Brain microvascular endothelial cell (primary cell): ENCODE data around the gene DPYD.

ENCODE experiments used
- DNase-seq: peaks from one replicate; pipeline ENCODE4 v3.0.0-alpha.2; 2020
- H3K27ac ChIP-seq: fragments of 250-450 bp; sonication (Bioruptor Pico); 2 replicates; pipeline ENCODE4 v1.5.1; 2020; ENCODE audit warnings: mild to moderate bottlenecking, moderate library complexity
- H3K27me3 ChIP-seq: fragments of 250-450 bp; sonication (Bioruptor Pico); replicated peaks from 2 replicates; pipeline ENCODE4 v1.5.1; 2020; ENCODE audit warnings: mild to moderate bottlenecking
- H3K36me3 ChIP-seq: fragments of 250-450 bp; sonication (Bioruptor Pico); replicated peaks from 2 replicates; pipeline ENCODE4 v1.5.1; 2020; ENCODE audit warnings: mild to moderate bottlenecking
- H3K4me3 ChIP-seq: 2 replicates; pipeline ENCODE4 v1.5.1; 2011; ENCODE audit warnings: low read depth, mild to moderate bottlenecking, control low read depth, low read length, moderate library complexity
- in situ Hi-C: cut with HindIII; loops from 2 replicates; pipeline ENCODE4 v1.10.0; 2017; ENCODE audit warnings: low sequenced_read_pairs, low pct_ligation_motif_present
- TF ChIP-seq, protein P1 (sequence below): IDR thresholded peaks from 2 replicates; pipeline ENCODE4 v1.5.1; 2011; ENCODE audit warnings: low read depth, mild to moderate bottlenecking, moderate library complexity, low read length, control low read depth, inconsistent platforms; ENCODE audit errors: missing control alignments

The DPYD gene

DNA sequence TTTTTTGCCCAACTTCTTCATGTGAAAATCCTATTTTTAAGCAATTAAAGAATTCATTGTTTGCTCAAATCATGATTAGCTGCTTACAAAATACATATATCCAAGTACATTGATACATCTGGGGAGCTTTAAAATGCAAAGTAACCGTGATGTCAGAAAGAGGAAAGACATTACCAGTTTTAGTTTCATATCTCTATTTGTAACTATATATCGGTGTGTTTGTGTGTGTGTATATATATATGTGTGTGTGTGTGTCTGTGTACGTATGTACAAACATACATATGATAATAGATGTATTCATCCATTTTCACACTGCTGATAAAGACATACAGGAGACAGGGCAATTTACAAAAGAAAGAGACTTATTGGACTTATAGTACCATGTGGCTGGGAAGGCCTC is 310.1 kb downstream of the DPYD start:
- TF ChIP-seq, protein P1, sequence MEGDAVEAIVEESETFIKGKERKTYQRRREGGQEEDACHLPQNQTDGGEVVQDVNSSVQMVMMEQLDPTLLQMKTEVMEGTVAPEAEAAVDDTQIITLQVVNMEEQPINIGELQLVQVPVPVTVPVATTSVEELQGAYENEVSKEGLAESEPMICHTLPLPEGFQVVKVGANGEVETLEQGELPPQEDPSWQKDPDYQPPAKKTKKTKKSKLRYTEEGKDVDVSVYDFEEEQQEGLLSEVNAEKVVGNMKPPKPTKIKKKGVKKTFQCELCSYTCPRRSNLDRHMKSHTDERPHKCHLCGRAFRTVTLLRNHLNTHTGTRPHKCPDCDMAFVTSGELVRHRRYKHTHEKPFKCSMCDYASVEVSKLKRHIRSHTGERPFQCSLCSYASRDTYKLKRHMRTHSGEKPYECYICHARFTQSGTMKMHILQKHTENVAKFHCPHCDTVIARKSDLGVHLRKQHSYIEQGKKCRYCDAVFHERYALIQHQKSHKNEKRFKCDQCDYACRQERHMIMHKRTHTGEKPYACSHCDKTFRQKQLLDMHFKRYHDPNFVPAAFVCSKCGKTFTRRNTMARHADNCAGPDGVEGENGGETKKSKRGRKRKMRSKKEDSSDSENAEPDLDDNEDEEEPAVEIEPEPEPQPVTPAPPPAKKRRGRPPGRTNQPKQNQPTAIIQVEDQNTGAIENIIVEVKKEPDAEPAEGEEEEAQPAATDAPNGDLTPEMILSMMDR, result no peak
- Histone ChIP-seq H3K36me3 (no peaks in the 10 kb centered on the region), H3K4me3 (no peak overlapping the region), H3K27me3 (no peaks in the 10 kb centered on the region), H3K27ac (no peak overlapping the region)
- no peak for DNase-seq
- in situ Hi-C loops, result no loop called here

DNA sequence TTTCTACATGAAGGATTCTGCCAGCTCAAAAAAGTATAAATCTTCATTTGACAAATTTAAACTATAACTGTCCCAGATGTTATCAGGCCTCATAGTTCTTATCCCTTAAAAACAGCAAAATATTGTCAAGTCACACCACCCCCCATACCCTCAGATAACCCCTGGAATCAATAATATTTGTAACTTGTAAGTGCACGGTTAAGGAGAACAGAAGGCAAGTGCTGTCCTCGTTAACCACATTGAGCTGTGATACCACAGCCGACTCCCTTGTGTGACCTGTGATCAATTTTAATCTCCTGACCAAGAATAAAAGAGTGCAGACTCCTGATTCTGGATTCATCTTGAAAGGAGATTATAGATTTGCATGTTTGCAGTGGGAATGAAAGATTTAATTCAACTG is 310.7 kb downstream of the DPYD start:
- Histone ChIP-seq H3K4me3 (no peak overlapping the region), H3K27me3 (no peaks in the 10 kb centered on the region), H3K36me3 (no peaks in the 10 kb centered on the region), H3K27ac (no peak overlapping the region)
- in situ Hi-C loops, result no loop called here
- no peak for DNase-seq
- TF ChIP-seq, protein P1, result no peak

- H3K27ac ChIP-seq, result no peak overlapping the region
- no peaks in the 10 kb centered on the region for H3K36me3 ChIP-seq
- no peak for DNase-seq
- no peaks in the 10 kb centered on the region for H3K27me3 ChIP-seq
- TF ChIP-seq, protein P1, result no peak
- H3K4me3 ChIP-seq, result no peak overlapping the region
- in situ Hi-C loops, result no loop called here
Observed at GRCh38 chr1:97608272-97608671, 312.6 kb downstream of the DPYD start.

GRCh38 chr1:97603776-97604175 is 317.1 kb downstream of the DPYD start:
- TF ChIP-seq, protein P1, result no peak
- in situ Hi-C loops, result no loop called here
- no peak for DNase-seq
- Histone ChIP-seq H3K27ac (no peak overlapping the region), H3K27me3 (no peaks in the 10 kb centered on the region), H3K36me3 (no peaks in the 10 kb centered on the region), H3K4me3 (no peak overlapping the region)

GRCh38 chr1:97603218-97603617 is 317.6 kb downstream of the DPYD start:
- no peak for DNase-seq
- H3K27ac ChIP-seq, result no peak overlapping the region
- TF ChIP-seq, protein P1, result no peak
- in situ Hi-C loops, result no loop called here
- no peaks in the 10 kb centered on the region for H3K27me3 ChIP-seq
- no peaks in the 10 kb centered on the region for H3K36me3 ChIP-seq
- no peak overlapping the region for H3K4me3 ChIP-seq

DNA sequence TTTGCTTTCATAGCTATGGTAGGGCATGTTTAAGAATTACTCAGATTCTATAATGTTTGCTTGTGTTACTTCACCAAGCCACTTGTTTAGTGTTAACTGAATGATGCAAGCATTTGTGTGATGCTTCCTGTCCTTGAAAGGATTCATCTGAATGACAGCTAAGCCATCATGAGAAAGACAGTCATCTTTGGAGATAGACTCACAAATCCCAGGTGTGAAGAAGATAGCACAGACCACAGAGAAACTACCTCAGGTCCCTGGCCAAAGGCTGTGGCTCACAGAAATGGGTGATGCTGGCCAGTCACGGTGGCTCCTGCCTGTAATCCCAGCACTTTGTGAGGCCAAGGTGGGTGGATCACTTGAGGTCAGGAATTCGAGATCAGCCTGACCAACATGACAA is 321.4 kb downstream of the DPYD start:
- no peaks in the 10 kb centered on the region for H3K36me3 ChIP-seq
- TF ChIP-seq, protein P1, result no peak
- in situ Hi-C loops, result no loop called here
- no peak for DNase-seq
- no peaks in the 10 kb centered on the region for H3K27me3 ChIP-seq
- no peak overlapping the region for H3K4me3 ChIP-seq
- no peak overlapping the region for H3K27ac ChIP-seq
